ENCODE results near the gene IL10RB. TPM values are rescaled to one million over a fixed set of nuclear protein-coding genes. Genes with fewer than 3 reads are reported as not detected.

The IL10RB gene
- polyA plus RNA-seq, 1 donor (not counting 4 experiments of a cell fraction or from before 2014, with no cell fraction given) = 19.6 TPM

GRCh38 chr21:33245289-33245918 lies 20.8 kb upstream of the IL10RB start:
- H3K27me3 ChIP-seq (ENCODE audit: control insufficient read depth, extremely low read depth, insufficient read depth, low read length) = no peaks in the 10 kb centered on the region
- H3K27ac ChIP-seq (ENCODE audit: control insufficient read depth, insufficient read depth, low read length) = no peak overlapping the region
- DNase-seq (ENCODE audit: low read depth, low spot score) (no peak), FAIRE-seq (no peak)
- H3K4me1 ChIP-seq (ENCODE audit: control insufficient read depth, extremely low read depth, insufficient read depth, low read length) = no peaks in the 10 kb centered on the region
- dilution Hi-C loops (cut with MboI; ENCODE audit: extremely low pct_ligation_motif_present, low sequenced_read_pairs) = no loop called here
- no peaks in the 10 kb centered on the region for H4K20me1 ChIP-seq (ENCODE audit: control insufficient read depth, extremely low read depth, insufficient read depth, low read length)
- no peaks in the 10 kb centered on the region for H3K9me1 ChIP-seq (ENCODE audit: control insufficient read depth, extremely low read depth, insufficient read depth, low read length)
- TF ChIP-seq EZH2 (IDR thresholded peaks at IDR 0.05; ENCODE audit: low read length) (no peak), CTCF (optimal IDR thresholded peaks at IDR 0.05 in 1 of 3, IDR thresholded peaks at IDR 0.05 in 1 of 3, conservative IDR thresholded peaks at IDR 0.05 in 1 of 3; ENCODE audit: extremely low read depth in 1 of 3, insufficient read depth in 2 of 3, low read length in 3 of 3) (no peak)
- no peak overlapping the region for H2AFZ ChIP-seq (ENCODE audit: control insufficient read depth, low read length)
- no peak overlapping the region for H3K9ac ChIP-seq (ENCODE audit: control insufficient read depth, extremely low read depth, insufficient read depth, low read length)
- no peaks in the 10 kb centered on the region for H3K9me3 ChIP-seq (ENCODE audit: control insufficient read depth, low read depth, low read length)
- no peak overlapping the region for H3K4me2 ChIP-seq (ENCODE audit: control insufficient read depth, extremely low read depth, insufficient read depth, low read depth, low read length)
- H3K4me3 ChIP-seq (ENCODE audit: control insufficient read depth in 2 of 3, extremely low read depth in 1 of 3, insufficient read depth in 2 of 3, low read depth in 1 of 3, low read length in 3 of 3) = no peak overlapping the region
- no peaks in the 10 kb centered on the region for H3K79me2 ChIP-seq (ENCODE audit: control insufficient read depth, insufficient read depth, low read length)
- H3K36me3 ChIP-seq (ENCODE audit: control insufficient read depth in 2 of 2, extremely low read depth in 1 of 2, insufficient read depth in 2 of 2, low read length in 2 of 2) = peaks cover 7 to 14% of the 10 kb centered on the region in 2 experiments

GRCh38 chr21:33246506-33246905 lies 19.7 kb upstream of the IL10RB start:
- DNase-seq (ENCODE audit: low read depth, low spot score) (no peak), FAIRE-seq (no peak)
- no peak overlapping the region for H3K4me2 ChIP-seq (ENCODE audit: control insufficient read depth, extremely low read depth, insufficient read depth, low read depth, low read length)
- no peak overlapping the region for H3K27ac ChIP-seq (ENCODE audit: control insufficient read depth, insufficient read depth, low read length)
- H2AFZ ChIP-seq (ENCODE audit: control insufficient read depth, low read length) = no peak overlapping the region
- H3K27me3 ChIP-seq (ENCODE audit: control insufficient read depth, extremely low read depth, insufficient read depth, low read length) = no peaks in the 10 kb centered on the region
- no peaks in the 10 kb centered on the region for H3K9me3 ChIP-seq (ENCODE audit: control insufficient read depth, low read depth, low read length)
- H3K4me3 ChIP-seq (ENCODE audit: control insufficient read depth in 2 of 3, extremely low read depth in 1 of 3, insufficient read depth in 2 of 3, low read depth in 1 of 3, low read length in 3 of 3) = no peak overlapping the region
- no peaks in the 10 kb centered on the region for H3K79me2 ChIP-seq (ENCODE audit: control insufficient read depth, insufficient read depth, low read length)
- dilution Hi-C loops (cut with MboI; ENCODE audit: extremely low pct_ligation_motif_present, low sequenced_read_pairs) = no loop called here
- no peaks in the 10 kb centered on the region for H3K4me1 ChIP-seq (ENCODE audit: control insufficient read depth, extremely low read depth, insufficient read depth, low read length)
- H4K20me1 ChIP-seq (ENCODE audit: control insufficient read depth, extremely low read depth, insufficient read depth, low read length) = no peaks in the 10 kb centered on the region
- peaks cover 7 to 14% of the 10 kb centered on the region in 2 experiments for H3K36me3 ChIP-seq (ENCODE audit: control insufficient read depth in 2 of 2, extremely low read depth in 1 of 2, insufficient read depth in 2 of 2, low read length in 2 of 2)
- no peaks in the 10 kb centered on the region for H3K9me1 ChIP-seq (ENCODE audit: control insufficient read depth, extremely low read depth, insufficient read depth, low read length)
- H3K9ac ChIP-seq (ENCODE audit: control insufficient read depth, extremely low read depth, insufficient read depth, low read length) = no peak overlapping the region
- TF ChIP-seq CTCF (optimal IDR thresholded peaks at IDR 0.05 in 1 of 3, IDR thresholded peaks at IDR 0.05 in 1 of 3, conservative IDR thresholded peaks at IDR 0.05 in 1 of 3; ENCODE audit: extremely low read depth in 1 of 3, insufficient read depth in 2 of 3, low read length in 3 of 3) (no peak), EZH2 (IDR thresholded peaks at IDR 0.05; ENCODE audit: low read length) (no peak)
